ENCODE results near the gene LMX1A.

LMX1A gene

DNA sequence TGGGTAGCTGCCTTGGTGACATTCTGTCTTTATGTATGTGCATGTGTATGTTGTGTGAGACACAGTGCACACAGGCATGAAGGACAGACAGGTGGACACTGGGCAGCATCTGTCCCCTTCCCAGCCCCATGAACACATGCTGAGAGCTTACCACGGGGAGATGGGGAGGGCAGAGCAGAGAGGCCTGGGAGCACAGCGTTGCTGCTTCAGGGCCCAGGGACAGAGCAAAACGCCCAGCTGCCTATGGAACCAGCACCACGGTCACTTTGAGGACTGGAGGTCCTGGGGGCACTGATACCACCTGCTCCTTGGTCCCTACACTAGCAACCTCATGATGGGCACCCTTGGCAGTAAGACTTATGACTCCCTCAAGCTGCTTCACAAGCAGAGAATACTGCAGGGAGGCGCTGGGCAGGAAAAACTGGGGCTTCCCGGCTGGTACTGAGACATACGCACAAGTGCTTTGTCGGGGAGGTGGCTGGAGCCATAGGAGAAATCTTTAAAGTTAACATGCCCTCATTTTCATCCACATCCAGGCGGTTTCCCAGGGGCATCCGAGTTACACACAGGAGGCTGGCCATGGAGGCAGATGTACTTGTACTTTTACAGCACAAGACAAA, 40.3 kb downstream of the LMX1A start:
- DNase-seq, result no peak

GRCh38 chr1:165315481-165315880, 41.0 kb downstream of the LMX1A start:
- DNase-seq, result no peak

- DNase-seq, result no peak
These were observed 42.6 kb downstream of the LMX1A start for GRCh38 chr1:165313903-165314302.

DNA sequence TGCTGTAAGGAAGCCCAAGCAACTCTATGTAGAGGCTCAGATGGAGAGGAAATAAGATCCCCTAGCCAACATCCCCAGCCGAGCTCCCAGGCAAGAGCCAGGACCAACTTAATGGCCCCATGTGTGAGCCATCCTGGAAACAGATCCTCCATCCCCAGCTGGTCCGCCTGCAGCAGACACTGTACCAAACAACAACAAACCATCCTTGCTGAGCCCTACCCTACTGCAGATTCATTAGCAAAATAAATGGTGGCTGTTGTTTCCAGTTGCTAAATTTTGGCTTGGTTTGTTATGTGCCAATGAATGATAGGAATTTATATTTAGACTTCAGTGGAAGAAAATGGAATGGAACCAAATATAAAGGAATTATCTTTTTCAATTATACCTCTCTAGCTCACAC, 43.9 kb downstream of the LMX1A start:
- no peak for DNase-seq

DNA sequence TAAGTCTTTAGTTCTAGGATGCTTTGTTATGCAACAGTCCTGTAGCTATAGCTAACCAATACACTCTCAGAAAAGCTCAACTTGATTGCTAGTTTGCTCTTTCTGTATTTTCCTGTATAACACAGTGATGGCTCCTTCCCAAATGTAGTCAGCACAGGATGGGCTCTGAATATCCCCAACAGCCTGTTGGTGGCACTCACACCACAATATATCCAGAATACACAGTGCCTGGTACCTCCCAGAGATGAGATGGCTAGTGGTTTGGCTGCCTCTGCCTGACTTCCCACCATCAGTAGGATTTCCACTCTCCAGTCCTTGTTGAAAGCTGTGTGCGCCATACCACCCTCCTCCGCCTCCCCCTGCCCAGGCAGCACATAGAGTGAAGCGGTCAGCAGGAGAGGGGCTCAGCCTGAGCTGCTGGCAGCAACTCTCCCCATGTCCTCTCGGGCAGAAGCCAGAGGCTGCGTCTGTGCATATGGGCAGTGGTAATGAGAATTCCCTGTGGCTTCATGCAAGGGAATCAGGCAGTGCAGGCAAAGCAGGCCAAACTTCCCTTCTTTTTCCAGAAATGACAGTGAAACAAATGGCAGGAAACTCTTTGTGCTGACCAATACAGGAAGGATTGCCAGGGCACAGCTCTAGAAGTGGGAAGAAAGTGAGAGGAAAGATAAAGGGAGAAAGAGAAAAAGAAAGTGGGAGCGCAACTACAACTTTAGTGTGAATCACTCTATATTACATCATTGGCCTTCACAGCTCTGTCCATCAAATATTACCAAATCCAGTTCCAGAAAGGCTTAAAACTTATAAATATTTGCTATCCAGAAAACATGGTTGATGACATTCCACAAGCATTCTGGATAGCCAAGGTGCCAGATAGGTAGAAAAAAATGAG, 49.7 kb downstream of the LMX1A start:
- DNase-seq, result no peak

GRCh38 chr1:165303386-165303785, 53.1 kb downstream of the LMX1A start:
- no peak for DNase-seq

DNA sequence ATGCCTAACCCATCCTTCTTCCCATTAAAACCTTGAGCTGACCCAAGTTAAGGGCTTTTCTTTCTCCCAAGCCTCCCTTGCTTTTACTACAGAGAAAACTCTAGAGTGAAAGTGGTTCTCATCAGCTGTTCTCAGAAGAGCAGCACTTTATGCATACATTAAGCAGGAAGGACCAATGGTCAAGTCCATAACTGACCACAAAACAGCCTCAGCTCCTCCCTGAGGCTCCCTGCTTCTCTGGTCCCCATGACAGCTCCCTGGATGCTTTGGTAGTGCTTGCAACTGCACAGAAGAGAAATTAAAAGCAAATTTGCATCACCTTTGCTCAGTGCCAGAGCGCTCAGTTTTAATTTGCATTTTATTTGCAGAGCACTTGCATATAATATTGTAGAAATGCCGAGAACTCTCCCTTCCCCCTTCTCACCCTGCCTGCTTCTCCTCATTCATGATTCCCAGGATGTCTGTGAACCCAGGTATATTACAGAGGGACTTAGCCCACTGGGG, 56.1 kb downstream of the LMX1A start:
- no peak for DNase-seq

DNA sequence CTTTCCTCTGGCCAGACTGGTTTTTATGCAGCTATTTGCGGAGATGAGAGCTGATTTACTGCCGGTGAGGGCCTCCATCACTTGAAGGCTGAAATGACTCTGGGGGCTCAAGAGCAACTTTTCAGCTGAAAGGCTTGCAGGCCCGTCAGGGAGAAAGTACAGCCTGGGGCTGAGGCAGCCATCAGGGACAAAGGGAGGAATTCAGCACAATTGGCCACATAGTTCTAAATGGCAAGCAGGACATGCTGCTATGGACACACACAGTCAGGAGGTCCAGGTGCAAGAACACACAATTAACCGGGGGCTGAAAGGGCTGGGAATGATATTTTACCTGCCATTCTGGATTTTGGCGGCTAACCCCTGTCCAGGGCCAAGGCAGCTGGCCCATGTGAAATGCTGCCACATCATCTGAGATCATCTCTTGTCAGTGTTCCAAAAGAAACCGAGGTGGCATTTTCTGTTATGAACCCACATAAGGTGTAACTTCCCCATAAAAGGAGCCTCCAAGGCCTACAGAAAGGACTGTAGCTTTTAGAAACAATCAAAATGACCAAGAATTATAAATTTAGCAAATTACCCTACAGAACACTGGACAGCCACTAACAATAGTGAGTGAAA, 58.2 kb downstream of the LMX1A start:
- no peak for DNase-seq

DNA sequence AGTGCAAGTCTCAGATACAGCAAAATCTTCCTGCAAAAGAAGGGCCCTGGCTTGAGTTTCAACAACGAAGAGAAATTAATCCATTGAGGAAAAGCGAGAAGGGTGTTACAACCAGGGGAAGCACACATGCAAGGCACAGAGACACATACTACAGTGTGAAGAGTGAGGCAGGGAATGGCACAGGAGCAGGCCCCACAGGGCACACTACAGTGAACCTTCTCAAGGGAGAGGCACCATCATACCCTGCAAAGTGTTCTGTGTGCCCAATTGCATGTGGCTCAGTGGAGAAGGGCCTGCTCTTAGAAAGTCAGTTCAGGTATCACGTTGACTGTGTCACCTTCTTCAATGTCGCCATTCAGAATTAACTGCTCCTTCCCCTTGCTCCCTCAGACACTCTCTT, 60.3 kb downstream of the LMX1A start:
- DNase-seq, result no peak

- no peak for DNase-seq
These were observed 66.4 kb downstream of the LMX1A start for GRCh38 chr1:165290148-165290547.

DNA sequence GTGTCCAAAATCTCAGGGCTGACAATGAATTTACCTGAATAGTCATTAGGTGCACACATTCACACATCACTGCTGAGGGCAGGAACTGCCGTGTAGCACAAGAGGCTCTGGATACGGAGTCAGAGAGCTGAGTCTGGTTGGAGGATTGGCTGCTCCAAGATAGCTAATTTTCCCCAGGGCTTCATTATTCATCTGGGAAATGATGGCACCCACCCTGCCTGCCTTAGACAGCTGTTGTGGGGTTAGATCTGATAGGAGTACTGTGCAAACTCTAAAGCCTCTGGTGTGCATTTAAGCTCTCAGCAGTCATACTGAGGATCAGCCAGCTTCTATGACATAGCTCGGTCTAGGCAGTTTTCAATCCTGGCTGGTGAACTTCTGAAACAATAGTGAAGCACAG, 67.0 kb downstream of the LMX1A start:
- DNase-seq, result no peak

DNA sequence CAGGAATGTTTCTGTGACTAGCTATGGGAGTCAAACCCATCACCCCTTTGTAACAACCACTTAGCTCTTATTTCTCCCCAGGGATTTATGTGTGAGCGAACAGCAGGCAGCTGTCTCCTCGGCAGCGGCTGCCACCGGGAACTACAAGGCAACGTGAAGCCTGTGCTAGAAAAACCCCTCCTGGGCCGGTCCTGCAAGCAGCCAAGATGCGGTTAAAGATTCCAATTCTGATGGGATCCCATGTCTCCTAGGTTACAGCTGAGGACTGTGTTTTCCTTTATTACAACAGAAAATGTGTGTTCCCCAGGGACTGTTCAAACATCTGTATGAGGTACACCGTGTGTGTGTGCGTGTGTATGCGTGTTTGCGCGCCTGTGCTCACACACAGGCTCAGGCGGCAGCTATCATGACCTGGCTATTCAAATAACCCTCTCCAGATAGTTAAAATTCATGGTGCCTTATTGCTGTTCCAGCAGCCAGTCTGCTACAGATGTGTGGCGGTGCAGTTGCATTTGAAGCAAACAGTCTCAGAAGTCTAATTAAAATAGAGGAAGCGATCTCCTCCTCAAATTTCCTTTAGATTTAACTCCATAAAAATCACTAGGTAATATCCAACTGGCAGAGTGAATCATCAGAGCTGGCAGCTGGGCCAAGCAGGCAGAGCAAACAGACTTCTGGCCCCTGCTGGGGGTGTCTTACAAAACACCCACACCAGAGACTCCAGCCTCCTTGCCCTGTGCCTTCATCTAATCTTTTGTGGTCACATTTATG, 68.0 kb downstream of the LMX1A start:
- no peak for DNase-seq

DNA sequence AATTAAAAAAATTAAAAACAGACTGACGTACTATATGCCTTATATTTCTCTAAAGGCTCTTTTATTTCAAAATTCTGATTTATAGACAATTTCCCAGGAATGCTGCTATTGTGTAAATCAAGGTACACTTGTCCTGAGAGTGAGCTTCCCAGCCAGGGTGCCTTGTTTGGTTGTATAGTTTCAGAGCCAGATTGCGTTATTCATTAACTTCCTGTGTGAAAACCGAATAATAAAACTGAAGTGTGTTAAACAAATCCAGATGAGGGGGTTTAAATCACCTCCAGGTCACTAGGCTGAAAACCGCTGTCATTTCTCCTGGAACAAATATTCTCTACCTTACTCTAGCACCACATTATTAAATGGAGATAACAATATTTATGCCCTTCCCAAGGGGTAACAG, 68.7 kb downstream of the LMX1A start:
- DNase-seq, result no peak

GRCh38 chr1:165287329-165287728, 69.2 kb downstream of the LMX1A start:
- no peak for DNase-seq

- no peak for DNase-seq
These were observed 72.1 kb downstream of the LMX1A start for GRCh38 chr1:165284454-165284853.

- no peak for DNase-seq
These were observed 75.2 kb downstream of the LMX1A start for GRCh38 chr1:165281207-165281901.

DNA sequence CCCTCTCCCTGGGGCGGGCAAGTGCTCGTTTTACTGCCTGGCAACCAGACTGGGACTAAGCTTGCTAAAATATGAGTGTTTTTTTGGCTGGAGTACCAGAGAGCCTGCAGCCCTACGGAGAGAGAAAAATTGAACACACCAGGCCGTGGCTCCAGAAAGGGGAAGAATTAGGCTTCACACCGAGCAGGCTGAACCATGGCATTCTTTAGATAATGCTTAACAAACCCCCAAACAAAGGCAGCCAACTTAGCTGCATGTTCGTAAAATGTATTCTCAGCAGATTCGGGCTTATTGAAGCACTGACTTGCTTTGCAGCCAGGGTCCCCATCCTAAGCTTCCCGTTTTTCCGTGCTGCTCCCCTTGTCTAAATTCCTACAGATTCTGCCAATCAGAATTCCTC, 76.6 kb downstream of the LMX1A start:
- DNase-seq, result no peak

DNA sequence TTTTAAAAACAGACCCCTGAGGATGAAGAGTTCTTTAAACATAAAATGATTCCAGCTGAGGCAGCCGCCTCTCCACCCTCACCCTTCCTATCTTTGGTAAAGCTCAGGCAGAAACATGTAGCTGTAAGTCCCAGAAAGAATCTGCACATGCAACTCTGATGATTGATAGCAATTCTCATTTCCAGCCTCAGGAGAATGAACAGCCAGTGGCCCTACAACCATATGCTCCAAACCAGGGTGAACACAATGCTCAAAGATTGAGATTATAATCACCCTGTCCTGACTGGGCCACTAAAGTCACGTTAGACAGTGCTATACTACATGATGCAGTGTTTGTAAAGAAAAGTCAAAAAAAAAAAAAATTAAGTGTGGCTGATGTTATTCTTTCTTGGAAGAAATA, 80.2 kb downstream of the LMX1A start:
- DNase-seq, result no peak

GRCh38 chr1:165265196-165265838, 91.2 kb downstream of the LMX1A start:
- DNase-seq, result no peak

GRCh38 chr1:165259706-165260428, 96.6 kb downstream of the LMX1A start:
- DNase-seq, result no peak

GRCh38 chr1:165259236-165259635, 97.3 kb downstream of the LMX1A start:
- DNase-seq, result no peak

All from CD4-positive, alpha-beta T cell treated with Interleukin-10 for 1 hour (primary cell).